Type B pancreatic cell (in vitro differentiated cells): ENCODE measurements around the gene APCDD1L. TPM values are rescaled to one million over a fixed set of nuclear protein-coding genes. Genes with fewer than 3 reads are reported as not detected.

Source experiments
- DNase-seq: peaks from one replicate; pipeline ENCODE4 v3.0.0; 2021; ENCODE audit warnings: mixed read lengths; ENCODE audit not compliant: unreplicated experiment; ENCODE audit errors: extremely low spot score
- H3K27ac Mint-ChIP-seq: 2 replicates; pipeline ENCODE4 v1.8.0; 2021; ENCODE audit warnings: mild to moderate bottlenecking, mixed read lengths
- H3K27me3 Mint-ChIP-seq: 2 replicates; pipeline ENCODE4 v1.8.0; 2021; ENCODE audit warnings: mixed read lengths
- H3K36me3 Mint-ChIP-seq: 2 replicates; pipeline ENCODE4 v1.8.0; 2021; ENCODE audit warnings: mixed read lengths
- H3K4me1 Mint-ChIP-seq: one replicate; pipeline ENCODE4 v1.8.0; 2021; ENCODE audit warnings: mixed read lengths; ENCODE audit not compliant: unreplicated experiment
- H3K4me3 Mint-ChIP-seq: 2 replicates; pipeline ENCODE4 v1.8.0; 2021; ENCODE audit warnings: mild to moderate bottlenecking, mixed read lengths
- H3K9me3 Mint-ChIP-seq: 2 replicates; pipeline ENCODE4 v1.8.0; 2021; ENCODE audit warnings: mixed read lengths
- CTCF ChIP-seq: fragments of 200-600 bp; sonication (generic); conservative IDR thresholded peaks from 2 replicates; pipeline ENCODE4 v1.5.0; 2021; ENCODE audit warnings: antibody characterized with exemption, mild to moderate bottlenecking
- total RNA-seq: library from RNA; stranded (reverse); gene quantifications from 2 replicates; pipeline ENCODE4 v1.2.1, GENCODE V29; 2021; ENCODE audit warnings: low replicate concordance

APCDD1L gene
- total RNA-seq, 1 donor from 2014 or later = 0.53 TPM

GRCh38 chr20:58495623-58496428, 19.4 kb downstream of the APCDD1L start:
- TF ChIP-seq CTCF = no peak
- H3K36me3 Mint-ChIP-seq = no peaks in the 10 kb centered on the region
- no peak overlapping the region for H3K4me3 Mint-ChIP-seq
- no peaks in the 10 kb centered on the region for H3K9me3 Mint-ChIP-seq
- no peak overlapping the region for H3K27ac Mint-ChIP-seq
- H3K4me1 Mint-ChIP-seq = no peaks in the 10 kb centered on the region
- no peak for DNase-seq
- H3K27me3 Mint-ChIP-seq = peaks cover 3% of the 10 kb centered on the region

DNA sequence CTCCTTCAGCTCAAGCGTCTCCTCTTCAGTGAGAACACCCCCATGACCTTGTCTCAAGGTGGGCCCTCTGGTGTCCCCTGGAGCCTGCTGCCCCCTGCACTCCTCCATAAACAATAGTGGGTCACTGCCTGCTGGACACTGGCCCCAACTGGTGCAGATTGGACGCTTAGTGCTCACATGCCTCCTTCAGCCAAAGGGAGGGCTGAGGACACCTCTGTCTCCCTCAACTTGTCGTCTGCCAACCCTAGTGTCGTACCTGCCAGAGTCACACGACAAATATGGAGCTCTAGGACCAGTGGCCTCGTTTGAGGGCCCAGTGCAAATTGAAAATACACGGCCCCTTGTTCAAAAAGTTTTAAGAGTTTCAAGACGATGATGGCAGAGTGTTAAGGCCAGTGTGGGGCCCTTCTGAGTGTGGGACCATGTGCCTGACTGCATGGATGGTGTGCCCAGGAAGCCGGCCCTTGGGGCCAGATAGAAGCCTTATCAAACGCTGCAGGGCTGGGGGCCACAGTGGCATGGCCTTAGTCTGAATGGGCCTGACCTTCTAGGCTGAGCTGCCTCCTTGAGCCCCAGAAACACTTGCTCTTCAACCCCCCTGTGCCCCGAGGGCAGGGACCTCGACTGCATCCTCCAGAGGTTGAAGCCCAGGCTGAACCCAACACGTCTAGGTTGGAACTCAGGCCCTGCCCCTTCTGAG, 20.1 kb downstream of the APCDD1L start:
- Mint-ChIP-seq H3K4me3 (no peak overlapping the region), H3K27me3 (peaks cover 6% of the 10 kb centered on the region), H3K4me1 (no peaks in the 10 kb centered on the region), H3K36me3 (no peaks in the 10 kb centered on the region), H3K9me3 (no peaks in the 10 kb centered on the region), H3K27ac (no peak overlapping the region)
- DNase-seq = no peak
- no peak for TF ChIP-seq CTCF

GRCh38 chr20:58492795-58493524, 22.2 kb downstream of the APCDD1L start:
- H3K27ac Mint-ChIP-seq = no peak overlapping the region
- no peaks in the 10 kb centered on the region for H3K9me3 Mint-ChIP-seq
- H3K27me3 Mint-ChIP-seq = peaks cover 3% of the 10 kb centered on the region
- DNase-seq = no peak
- TF ChIP-seq CTCF = no peak
- H3K4me1 Mint-ChIP-seq = no peaks in the 10 kb centered on the region
- no peaks in the 10 kb centered on the region for H3K36me3 Mint-ChIP-seq
- H3K4me3 Mint-ChIP-seq = no peak overlapping the region

- H3K36me3 Mint-ChIP-seq = no peaks in the 10 kb centered on the region
- no peak for DNase-seq
- H3K4me3 Mint-ChIP-seq = no peak overlapping the region
- TF ChIP-seq CTCF = no peak
- no peaks in the 10 kb centered on the region for H3K9me3 Mint-ChIP-seq
- no peak overlapping the region for H3K27ac Mint-ChIP-seq
- peaks cover 3% of the 10 kb centered on the region for H3K27me3 Mint-ChIP-seq
- no peaks in the 10 kb centered on the region for H3K4me1 Mint-ChIP-seq
Measured at GRCh38 chr20:58492074-58492718, 23.0 kb downstream of the APCDD1L start.

DNA sequence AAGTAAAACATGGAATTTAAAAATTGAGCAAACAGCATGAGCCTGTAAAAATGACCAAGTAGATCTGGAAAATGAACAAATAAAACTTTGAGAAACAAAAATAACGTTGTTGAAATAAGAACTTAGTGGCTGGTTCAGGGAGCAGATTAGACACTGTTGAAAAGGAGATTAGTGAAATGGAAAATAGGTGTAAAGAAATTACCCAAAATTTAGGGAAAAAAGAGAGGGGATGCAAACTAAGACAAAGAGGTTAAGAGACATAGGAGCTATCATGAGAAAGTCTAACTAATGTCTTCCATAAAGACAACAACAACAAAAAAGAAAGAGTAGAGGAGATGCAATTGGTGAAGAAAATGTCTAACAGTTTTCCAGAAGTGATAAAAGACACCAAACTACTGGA, 29.0 kb downstream of the APCDD1L start:
- peaks cover 6% of the 10 kb centered on the region for H3K27me3 Mint-ChIP-seq
- no peaks in the 10 kb centered on the region for H3K4me1 Mint-ChIP-seq
- TF ChIP-seq CTCF = no peak
- H3K9me3 Mint-ChIP-seq = peaks cover 14% of the 10 kb centered on the region
- no peak overlapping the region for H3K27ac Mint-ChIP-seq
- H3K36me3 Mint-ChIP-seq = peaks cover 6% of the 10 kb centered on the region
- H3K4me3 Mint-ChIP-seq = no peak overlapping the region
- DNase-seq = no peak
